Naive B cell (primary cell): ENCODE results near the gene DYNLT5. TPM values are rescaled to one million over a fixed set of nuclear protein-coding genes. Genes with fewer than 3 reads are reported as not detected.

Experiments used
- polyA plus RNA-seq, 6 donors: library from polyadenylated mRNA; unstranded; fragments of 300-500 nt; fragmentation: Illumina TruSeq; gene quantifications; one replicate each; pipeline ENCODE4 v1.2.3, GENCODE V29; 2021; ENCODE audit warnings: low read depth in 6 of 6

The DYNLT5 gene
- polyA plus RNA-seq, 6 donors from 2014 or later = not detected

Other genes starting within 250 kb of the DYNLT5 start
- gene SGIP1, start 218.3 kb upstream of the DYNLT5 start, polyA plus RNA-seq = not detected
- not detected for gene INSL5, start 48.8 kb downstream of the DYNLT5 start, polyA plus RNA-seq
- gene DNAI4, start 172.4 kb downstream of the DYNLT5 start, polyA plus RNA-seq = 1 to 10 TPM in 3 of 6 donors, under 1 TPM in 2, not detected in 1; 0.40 to 4.1 (median 1.3) TPM
- gene MIER1, start 172.5 kb downstream of the DYNLT5 start, polyA plus RNA-seq = 10 to 100 TPM; 21.1 to 40.5 (median 35.9) TPM